ENCODE data around the gene GGA1.
A peak's percentile ranks its signal among the peaks of the same experiment; 100 is the strongest.

The GGA1 gene

DNA sequence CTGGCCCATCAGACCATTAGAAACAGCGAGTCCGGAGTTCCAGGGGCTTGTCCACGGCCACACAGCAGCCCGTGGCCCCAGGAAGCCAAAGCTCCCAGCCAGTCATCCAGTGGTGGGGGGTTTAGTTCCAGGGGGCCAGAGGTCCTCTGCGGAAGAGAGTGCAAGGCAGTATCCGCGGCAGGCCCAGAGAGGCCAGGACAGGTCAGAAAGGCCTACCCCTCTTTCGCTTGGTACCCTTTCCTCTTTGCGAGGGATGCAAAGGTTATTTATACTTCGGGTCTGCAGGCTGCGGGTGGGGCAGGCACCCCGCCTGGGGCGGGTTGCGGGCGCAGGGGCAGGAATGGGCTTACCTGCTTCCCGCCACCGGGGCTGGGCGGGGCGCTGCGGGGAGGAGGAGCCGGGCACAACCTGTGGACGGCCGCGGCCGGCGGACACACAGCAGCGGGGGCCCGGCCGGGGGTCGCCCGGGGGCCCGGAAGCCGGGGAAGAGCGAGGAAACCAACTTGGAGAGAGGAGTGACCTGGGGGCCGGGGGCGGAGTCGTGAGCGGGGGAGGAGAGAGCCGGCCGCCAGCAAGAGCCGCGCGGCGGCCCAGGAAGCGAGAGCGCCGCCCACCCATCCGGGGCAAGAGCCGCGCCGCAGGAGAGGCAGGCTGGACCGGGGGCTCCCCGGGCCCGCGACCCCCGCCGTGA, 30.6 kb downstream of the GGA1 start, which contains the start of gene SH3BP1:
Gene SH3BP1 (plus strand): TSS at position 600 of the 691 bp plus-strand sequence. CDS start 119 bp downstream, outside the sequence.
- Histone ChIP-seq H3K4me2 (ENCODE audit: low read length) (peak within 1 kb of the TSS; percentile 87), H4K20me1 (ENCODE audit: insufficient read depth, low read length) (no peaks in the 10 kb centered on the region), H3K9me3 (ENCODE audit: low read length) (no peaks in the 10 kb centered on the region), H3K9ac (ENCODE audit: low read length) (peak within 1 kb of the TSS; percentile 82), H3K36me3 (ENCODE audit: insufficient read depth, low read length) (peaks cover 21% of the 10 kb centered on the region; the same call in 1 of the 2 replicates), H2AFZ (ENCODE audit: low read length) (no peak within 1 kb of the TSS), H3K27me3 (ENCODE audit: insufficient read depth, low read length) (no peaks in the 10 kb centered on the region), H3K27ac (ENCODE audit: low read depth, low read length, poor library complexity, severe bottlenecking) (peak within 1 kb of the TSS; percentile 66), H3K79me2 (ENCODE audit: insufficient read depth, low read length) (no peaks in the 10 kb centered on the region), H3K9me2 (ENCODE audit: low read depth, low read length) (no peaks in the 10 kb centered on the region), H3K4me1 (ENCODE audit: insufficient read depth, low read length, severe bottlenecking) (peaks cover 25% of the 10 kb centered on the region), H3F3A (ENCODE audit: insufficient read depth, low read length) (peaks cover 3% of the 10 kb centered on the region; the same call in 1 of the 2 replicates), H3K4me3 (ENCODE audit: low read depth, low read length, poor library complexity, severe bottlenecking) (peak within 1 kb of the TSS; percentile 72)
- TF ChIP-seq, protein P1, sequence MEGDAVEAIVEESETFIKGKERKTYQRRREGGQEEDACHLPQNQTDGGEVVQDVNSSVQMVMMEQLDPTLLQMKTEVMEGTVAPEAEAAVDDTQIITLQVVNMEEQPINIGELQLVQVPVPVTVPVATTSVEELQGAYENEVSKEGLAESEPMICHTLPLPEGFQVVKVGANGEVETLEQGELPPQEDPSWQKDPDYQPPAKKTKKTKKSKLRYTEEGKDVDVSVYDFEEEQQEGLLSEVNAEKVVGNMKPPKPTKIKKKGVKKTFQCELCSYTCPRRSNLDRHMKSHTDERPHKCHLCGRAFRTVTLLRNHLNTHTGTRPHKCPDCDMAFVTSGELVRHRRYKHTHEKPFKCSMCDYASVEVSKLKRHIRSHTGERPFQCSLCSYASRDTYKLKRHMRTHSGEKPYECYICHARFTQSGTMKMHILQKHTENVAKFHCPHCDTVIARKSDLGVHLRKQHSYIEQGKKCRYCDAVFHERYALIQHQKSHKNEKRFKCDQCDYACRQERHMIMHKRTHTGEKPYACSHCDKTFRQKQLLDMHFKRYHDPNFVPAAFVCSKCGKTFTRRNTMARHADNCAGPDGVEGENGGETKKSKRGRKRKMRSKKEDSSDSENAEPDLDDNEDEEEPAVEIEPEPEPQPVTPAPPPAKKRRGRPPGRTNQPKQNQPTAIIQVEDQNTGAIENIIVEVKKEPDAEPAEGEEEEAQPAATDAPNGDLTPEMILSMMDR (IDR thresholded peaks at IDR 0.05; ENCODE audit: low read length) = no peak
- TF ChIP-seq EZH2 (IDR thresholded peaks at IDR 0.05; ENCODE audit: borderline replicate concordance, low read length) = no peak

DNA sequence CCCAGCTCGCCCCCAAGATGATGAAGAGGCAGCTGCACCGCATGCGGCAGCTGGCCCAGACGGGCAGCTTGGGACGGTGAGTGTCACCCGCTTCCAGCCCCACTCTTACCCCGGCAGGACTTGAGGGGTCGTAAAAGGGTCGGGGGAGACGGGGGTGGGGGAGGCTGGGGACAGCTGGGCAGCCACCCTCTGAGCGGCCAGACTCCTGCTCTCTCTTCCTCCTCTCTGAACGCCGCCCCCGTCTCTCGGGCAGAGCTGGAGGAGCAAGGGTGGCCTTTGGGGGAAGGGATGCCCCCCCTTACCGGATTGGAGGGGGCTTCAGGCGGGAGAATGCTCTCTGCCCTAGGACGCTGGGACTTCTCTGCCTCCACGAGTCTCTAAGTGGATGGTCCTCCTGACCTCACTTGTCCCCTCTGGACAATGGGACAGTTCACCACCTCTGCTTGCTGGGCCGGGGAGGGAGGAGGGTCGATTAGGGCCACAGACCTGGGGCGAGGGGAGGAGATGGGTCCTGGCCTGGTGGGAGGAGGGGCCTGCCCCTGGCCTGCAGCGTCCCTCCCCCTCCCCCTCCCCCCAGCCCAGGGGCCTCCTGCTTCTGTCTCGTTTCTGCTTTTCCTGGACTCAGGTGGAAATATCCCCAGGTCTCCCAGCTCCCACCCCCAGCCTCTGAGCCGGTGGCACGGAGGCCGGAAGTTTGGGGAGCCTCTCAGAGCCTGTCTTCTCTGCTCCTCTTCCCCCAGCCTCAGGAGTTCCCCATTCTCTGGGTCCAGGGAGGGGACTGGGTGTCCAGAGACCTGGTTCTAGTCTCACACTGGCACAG, 31.3 kb downstream of the GGA1 start:
- no peaks in the 10 kb centered on the region for H3K9me3 ChIP-seq (ENCODE audit: low read length)
- no peaks in the 10 kb centered on the region for H3K9me2 ChIP-seq (ENCODE audit: low read depth, low read length)
- H2AFZ ChIP-seq (ENCODE audit: low read length) = no peak overlapping the region
- H3F3A ChIP-seq (ENCODE audit: insufficient read depth, low read length) = peaks cover 3% of the 10 kb centered on the region; the same call in 1 of the 2 replicates
- H3K4me2 ChIP-seq (ENCODE audit: low read length) = peak overlapping the region; percentile 87
- H3K27ac ChIP-seq (ENCODE audit: low read depth, low read length, poor library complexity, severe bottlenecking) = peak overlapping the region; percentile 66
- peaks cover 20% of the 10 kb centered on the region for H3K4me1 ChIP-seq (ENCODE audit: insufficient read depth, low read length, severe bottlenecking)
- TF ChIP-seq, protein P1 (IDR thresholded peaks at IDR 0.05; ENCODE audit: low read length) = no peak
- TF ChIP-seq EZH2 (IDR thresholded peaks at IDR 0.05; ENCODE audit: borderline replicate concordance, low read length) = no peak
- H3K79me2 ChIP-seq (ENCODE audit: insufficient read depth, low read length) = no peaks in the 10 kb centered on the region
- H3K9ac ChIP-seq (ENCODE audit: low read length) = peak overlapping the region; percentile 82
- H3K36me3 ChIP-seq (ENCODE audit: insufficient read depth, low read length) = peaks cover 24% of the 10 kb centered on the region; the same call in 1 of the 2 replicates
- H4K20me1 ChIP-seq (ENCODE audit: insufficient read depth, low read length) = no peaks in the 10 kb centered on the region
- no peaks in the 10 kb centered on the region for H3K27me3 ChIP-seq (ENCODE audit: insufficient read depth, low read length)
- H3K4me3 ChIP-seq (ENCODE audit: low read depth, low read length, poor library complexity, severe bottlenecking) = peak overlapping the region; percentile 72

DNA sequence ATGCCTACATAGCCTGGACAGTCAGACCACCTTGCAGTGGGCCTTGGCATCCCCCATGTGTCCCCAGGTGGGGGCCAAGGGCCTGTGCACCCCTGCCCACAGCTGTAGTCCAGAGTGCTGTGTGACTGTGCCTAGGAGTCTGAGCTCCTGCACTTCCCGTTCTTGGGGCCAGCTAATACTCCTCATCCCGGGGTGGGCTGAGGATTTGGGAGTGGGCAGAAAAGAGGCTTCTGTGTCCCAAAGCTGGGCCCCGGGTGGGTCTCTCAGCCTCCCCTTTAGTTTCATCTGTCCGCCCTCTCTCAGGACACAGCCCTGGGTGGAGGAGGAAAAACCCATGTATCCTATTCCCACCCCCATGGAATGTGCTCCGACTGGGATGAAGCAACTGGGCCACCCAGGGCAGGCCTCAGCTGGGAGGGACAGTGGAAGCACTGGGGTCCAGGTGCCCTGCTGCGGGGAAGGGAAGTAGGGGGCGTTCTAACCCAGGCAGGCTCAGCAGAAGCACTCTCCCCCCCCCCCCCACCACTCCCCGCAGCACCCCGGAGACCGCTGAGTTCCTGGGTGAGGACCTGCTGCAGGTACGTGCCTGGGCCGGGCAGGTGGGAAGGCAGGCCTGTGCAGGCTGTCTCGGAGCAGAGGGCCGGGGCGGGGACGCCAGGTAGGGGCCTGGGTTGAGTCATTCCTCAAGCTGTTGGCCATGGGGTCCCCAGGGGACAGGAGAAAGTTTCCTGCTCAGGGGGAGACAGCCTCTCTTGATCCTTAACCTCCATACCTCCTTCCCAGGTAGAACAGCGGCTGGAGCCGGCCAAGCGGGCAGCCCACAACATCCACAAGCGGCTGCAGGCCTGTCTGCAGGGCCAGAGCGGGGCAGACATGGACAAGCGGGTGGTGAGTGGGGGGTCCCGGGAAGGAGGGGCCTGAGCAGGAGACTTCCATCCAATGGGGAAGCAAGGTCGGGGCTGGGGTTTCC, 32.2 kb downstream of the GGA1 start:
- Histone ChIP-seq H3K9ac (ENCODE audit: low read length) (peak overlapping the region; percentile 82), H3K4me2 (ENCODE audit: low read length) (peak overlapping the region; percentile 87), H4K20me1 (ENCODE audit: insufficient read depth, low read length) (no peaks in the 10 kb centered on the region), H3K4me1 (ENCODE audit: insufficient read depth, low read length, severe bottlenecking) (peaks cover 20% of the 10 kb centered on the region), H3K36me3 (ENCODE audit: insufficient read depth, low read length) (peaks cover 31% of the 10 kb centered on the region; the same call in 1 of the 2 replicates), H3K79me2 (ENCODE audit: insufficient read depth, low read length) (no peaks in the 10 kb centered on the region), H3K4me3 (ENCODE audit: low read depth, low read length, poor library complexity, severe bottlenecking) (peak overlapping the region; percentile 72), H2AFZ (ENCODE audit: low read length) (no peak overlapping the region), H3K9me2 (ENCODE audit: low read depth, low read length) (no peaks in the 10 kb centered on the region), H3K27me3 (ENCODE audit: insufficient read depth, low read length) (no peaks in the 10 kb centered on the region), H3F3A (ENCODE audit: insufficient read depth, low read length) (peaks cover 3% of the 10 kb centered on the region; the same call in 1 of the 2 replicates), H3K9me3 (ENCODE audit: low read length) (no peaks in the 10 kb centered on the region), H3K27ac (ENCODE audit: low read depth, low read length, poor library complexity, severe bottlenecking) (peak overlapping the region; percentile 66)
- no peak for TF ChIP-seq EZH2 (IDR thresholded peaks at IDR 0.05; ENCODE audit: borderline replicate concordance, low read length)
- TF ChIP-seq, protein P1 (IDR thresholded peaks at IDR 0.05; ENCODE audit: low read length) = peak; percentile 37

All from OCI-LY1 (cell line).